ENCODE data around the gene NT5C1B. TPM values are rescaled to one million over a fixed set of nuclear protein-coding genes. Genes with fewer than 3 reads are reported as not detected.

Gene NT5C1B
- total and polyA plus RNA-seq, 4 donors: 0.02 to 0.63 TPM; not detected in 2

DNA sequence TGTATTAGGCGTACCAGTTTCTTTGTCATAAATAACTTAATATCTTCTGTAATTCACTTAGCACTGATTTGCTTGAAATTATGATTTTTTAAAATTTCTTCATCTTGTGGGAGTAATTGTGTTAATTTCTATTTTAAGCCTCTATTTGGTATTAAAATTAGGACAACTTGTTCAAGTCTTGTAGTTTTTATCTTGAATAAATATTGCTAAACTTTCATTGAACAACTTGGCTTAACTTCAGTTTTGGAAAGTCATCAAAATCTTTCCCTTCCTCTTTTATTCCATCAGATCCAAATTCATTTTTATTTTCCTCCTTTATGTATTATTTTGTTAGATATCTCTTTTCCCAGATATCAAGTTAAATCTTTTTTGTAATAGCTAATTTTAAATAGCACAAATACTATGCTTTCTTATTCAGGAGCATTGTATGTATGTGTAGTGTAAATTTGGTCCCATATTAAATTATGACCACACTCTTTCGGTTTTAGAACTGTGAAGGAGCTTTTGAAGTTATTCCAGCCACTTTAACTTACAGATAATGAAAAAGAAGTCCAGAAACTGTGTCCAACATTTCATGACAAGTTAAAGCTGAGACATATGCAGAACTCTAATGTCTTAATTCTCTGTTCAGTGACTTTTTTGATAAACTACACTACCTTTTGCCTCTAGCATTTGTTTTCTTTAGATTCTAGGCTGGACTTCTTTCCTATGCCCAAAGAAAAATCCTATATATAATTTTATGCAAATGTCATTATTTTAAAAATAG is 31.7 kb upstream of the NT5C1B start:
- WGBS: 55% methylated on average over 2 of the region's 2 CpGs
- no peak overlapping the region for H3K4me3 ChIP-seq (ENCODE audit: low read depth in 1 of 3, low read length in 3 of 3)
- H3K9me3 ChIP-seq (ENCODE audit: control insufficient read depth in 4 of 4, low read length in 3 of 4): peaks cover 0 to 3% (median 0%) of the 10 kb centered on the region in 4 donors
- TF ChIP-seq, protein P1, sequence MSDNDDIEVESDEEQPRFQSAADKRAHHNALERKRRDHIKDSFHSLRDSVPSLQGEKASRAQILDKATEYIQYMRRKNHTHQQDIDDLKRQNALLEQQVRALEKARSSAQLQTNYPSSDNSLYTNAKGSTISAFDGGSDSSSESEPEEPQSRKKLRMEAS (IDR thresholded peaks at IDR 0.05): no peak
- TF ChIP-seq SP1 (IDR thresholded peaks at IDR 0.05) (peak; percentile 30), TAF1 (conservative IDR thresholded peaks at IDR 0.05) (no peak), RAD21 (IDR thresholded peaks at IDR 0.05) (no peak), YY1 (IDR thresholded peaks at IDR 0.05) (no peak), RXRA (IDR thresholded peaks at IDR 0.05) (peak; percentile 21 to 44), HNF4G (IDR thresholded peaks at IDR 0.05) (no peak), GABPA (IDR thresholded peaks at IDR 0.05 in 1 of 2, conservative IDR thresholded peaks at IDR 0.05 in 1 of 2) (peak in 1 of 2 donors; percentile 14), FOXA1 (IDR thresholded peaks at IDR 0.05) (no peak), EGR1 (IDR thresholded peaks at IDR 0.05; ENCODE audit: low read depth in 2 of 2) (peak in 1 of 2 donors; percentile 15), JUND (IDR thresholded peaks at IDR 0.05) (no peak), FOXA2 (IDR thresholded peaks at IDR 0.05) (peak; percentile 9), ATF3 (IDR thresholded peaks at IDR 0.05) (no peak), HNF4A (conservative IDR thresholded peaks at IDR 0.05) (peak in 1 of 2 donors; percentile 33)
- TF ChIP-seq, protein P2, sequence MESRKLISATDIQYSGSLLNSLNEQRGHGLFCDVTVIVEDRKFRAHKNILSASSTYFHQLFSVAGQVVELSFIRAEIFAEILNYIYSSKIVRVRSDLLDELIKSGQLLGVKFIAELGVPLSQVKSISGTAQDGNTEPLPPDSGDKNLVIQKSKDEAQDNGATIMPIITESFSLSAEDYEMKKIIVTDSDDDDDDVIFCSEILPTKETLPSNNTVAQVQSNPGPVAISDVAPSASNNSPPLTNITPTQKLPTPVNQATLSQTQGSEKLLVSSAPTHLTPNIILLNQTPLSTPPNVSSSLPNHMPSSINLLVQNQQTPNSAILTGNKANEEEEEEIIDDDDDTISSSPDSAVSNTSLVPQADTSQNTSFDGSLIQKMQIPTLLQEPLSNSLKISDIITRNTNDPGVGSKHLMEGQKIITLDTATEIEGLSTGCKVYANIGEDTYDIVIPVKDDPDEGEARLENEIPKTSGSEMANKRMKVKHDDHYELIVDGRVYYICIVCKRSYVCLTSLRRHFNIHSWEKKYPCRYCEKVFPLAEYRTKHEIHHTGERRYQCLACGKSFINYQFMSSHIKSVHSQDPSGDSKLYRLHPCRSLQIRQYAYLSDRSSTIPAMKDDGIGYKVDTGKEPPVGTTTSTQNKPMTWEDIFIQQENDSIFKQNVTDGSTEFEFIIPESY (IDR thresholded peaks at IDR 0.05): no peak
- H3K27ac ChIP-seq (ENCODE audit: low read depth in 1 of 2, low read length in 2 of 2): no peak overlapping the region
- H3K4me1 ChIP-seq (ENCODE audit: control insufficient read depth in 4 of 4, insufficient read depth in 4 of 4, low read length in 3 of 4): peaks cover 3 to 22% (median 18%) of the 10 kb centered on the region in 4 donors
- H3K9ac ChIP-seq (ENCODE audit: low read depth in 1 of 2, low read length in 2 of 2): no peak overlapping the region
- no peaks in the 10 kb centered on the region for H3K36me3 ChIP-seq (ENCODE audit: control insufficient read depth in 4 of 4, insufficient read depth in 3 of 4, low read depth in 1 of 4, low read length in 3 of 4)
- no peaks in the 10 kb centered on the region for H3K27me3 ChIP-seq (ENCODE audit: control insufficient read depth in 4 of 4, insufficient read depth in 4 of 4, low read length in 3 of 4)
- DNase-seq (ENCODE audit: low spot score): no peak

DNA sequence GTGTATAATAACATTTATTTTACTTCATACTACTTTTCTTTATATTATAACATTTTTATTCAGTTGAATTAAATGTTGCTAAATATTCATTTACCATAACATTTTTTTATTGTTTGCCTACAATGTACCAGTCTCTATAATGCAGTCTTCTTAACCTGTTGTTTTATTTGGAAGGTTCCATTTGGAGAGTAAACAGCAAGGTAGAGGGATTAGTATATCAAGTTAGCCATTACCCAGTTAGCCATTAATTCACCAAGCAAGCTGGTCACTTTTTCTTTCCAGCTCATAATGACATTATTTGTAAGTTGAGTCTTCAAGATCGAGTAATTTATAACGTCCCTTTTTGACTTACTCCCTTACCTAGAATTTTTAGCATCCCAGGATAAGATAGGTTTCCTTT is 29.7 kb upstream of the NT5C1B start:
- H3K9ac ChIP-seq (ENCODE audit: low read depth in 1 of 2, low read length in 2 of 2): no peak overlapping the region
- H3K27ac ChIP-seq (ENCODE audit: low read depth in 1 of 2, low read length in 2 of 2): no peak overlapping the region
- TF ChIP-seq YY1 (IDR thresholded peaks at IDR 0.05): peak; percentile 57
- no peak for TF ChIP-seq NR2F2 (IDR thresholded peaks at IDR 0.05)
- no peaks in the 10 kb centered on the region for H3K27me3 ChIP-seq (ENCODE audit: control insufficient read depth in 4 of 4, insufficient read depth in 4 of 4, low read length in 3 of 4)
- no peak overlapping the region for H3K4me3 ChIP-seq (ENCODE audit: low read depth in 1 of 3, low read length in 3 of 3)
- no peaks in the 10 kb centered on the region for H3K36me3 ChIP-seq (ENCODE audit: control insufficient read depth in 4 of 4, insufficient read depth in 3 of 4, low read depth in 1 of 4, low read length in 3 of 4)
- 41% methylated on average over 2 of the region's 2 CpGs for WGBS
- H3K9me3 ChIP-seq (ENCODE audit: control insufficient read depth in 4 of 4, low read length in 3 of 4): peaks cover 0 to 3% (median 0%) of the 10 kb centered on the region in 4 donors
- no peak for DNase-seq (ENCODE audit: low spot score)
- H3K4me1 ChIP-seq (ENCODE audit: control insufficient read depth in 4 of 4, insufficient read depth in 4 of 4, low read length in 3 of 4): peaks cover 0 to 22% (median 18%) of the 10 kb centered on the region in 4 donors

DNA sequence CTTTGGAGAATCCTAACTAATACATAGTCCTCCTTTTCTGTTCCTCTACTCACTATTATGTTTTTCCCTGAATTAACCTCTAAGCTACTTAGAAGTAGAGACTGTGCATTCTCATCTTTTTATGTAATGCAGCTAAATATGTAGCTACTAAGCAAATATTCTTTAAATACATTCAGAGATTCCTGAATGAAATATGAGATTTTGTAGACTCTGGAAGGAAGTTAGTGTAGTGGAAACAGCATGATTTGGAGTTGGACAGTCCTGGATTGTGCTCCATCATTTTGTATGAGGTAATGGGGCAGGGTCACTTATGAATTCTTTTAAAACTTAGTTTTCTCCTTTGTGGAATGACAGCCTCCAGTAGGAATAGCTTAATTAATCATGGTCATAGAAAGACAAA is 24.7 kb upstream of the NT5C1B start:
- Histone ChIP-seq H3K9me3 (ENCODE audit: control insufficient read depth in 4 of 4, low read length in 3 of 4) (peaks cover 0 to 3% (median 0%) of the 10 kb centered on the region in 4 donors), H3K36me3 (ENCODE audit: control insufficient read depth in 4 of 4, insufficient read depth in 3 of 4, low read depth in 1 of 4, low read length in 3 of 4) (peaks cover 0 to 2% (median 0%) of the 10 kb centered on the region in 4 donors), H3K27ac (ENCODE audit: low read depth in 1 of 2, low read length in 2 of 2) (no peak overlapping the region), H3K4me3 (ENCODE audit: low read depth in 1 of 3, low read length in 3 of 3) (no peak overlapping the region), H3K4me1 (ENCODE audit: control insufficient read depth in 4 of 4, insufficient read depth in 4 of 4, low read length in 3 of 4) (peaks cover 0 to 19% (median 3%) of the 10 kb centered on the region in 4 donors), H3K9ac (ENCODE audit: low read depth in 1 of 2, low read length in 2 of 2) (no peak overlapping the region), H3K27me3 (ENCODE audit: control insufficient read depth in 4 of 4, insufficient read depth in 4 of 4, low read length in 3 of 4) (no peaks in the 10 kb centered on the region)
- DNase-seq (ENCODE audit: low spot score): no peak
- TF ChIP-seq YY1 (IDR thresholded peaks at IDR 0.05) (no peak), SP1 (IDR thresholded peaks at IDR 0.05) (no peak), GABPA (IDR thresholded peaks at IDR 0.05 in 1 of 2, conservative IDR thresholded peaks at IDR 0.05 in 1 of 2) (no peak), HNF4A (conservative IDR thresholded peaks at IDR 0.05) (no peak), TAF1 (conservative IDR thresholded peaks at IDR 0.05) (no peak), FOXA1 (IDR thresholded peaks at IDR 0.05) (no peak), JUND (IDR thresholded peaks at IDR 0.05) (no peak), RAD21 (IDR thresholded peaks at IDR 0.05) (no peak), FOXA2 (IDR thresholded peaks at IDR 0.05) (no peak)
- TF ChIP-seq, protein P2 (IDR thresholded peaks at IDR 0.05): no peak
- TF ChIP-seq, protein P3, sequence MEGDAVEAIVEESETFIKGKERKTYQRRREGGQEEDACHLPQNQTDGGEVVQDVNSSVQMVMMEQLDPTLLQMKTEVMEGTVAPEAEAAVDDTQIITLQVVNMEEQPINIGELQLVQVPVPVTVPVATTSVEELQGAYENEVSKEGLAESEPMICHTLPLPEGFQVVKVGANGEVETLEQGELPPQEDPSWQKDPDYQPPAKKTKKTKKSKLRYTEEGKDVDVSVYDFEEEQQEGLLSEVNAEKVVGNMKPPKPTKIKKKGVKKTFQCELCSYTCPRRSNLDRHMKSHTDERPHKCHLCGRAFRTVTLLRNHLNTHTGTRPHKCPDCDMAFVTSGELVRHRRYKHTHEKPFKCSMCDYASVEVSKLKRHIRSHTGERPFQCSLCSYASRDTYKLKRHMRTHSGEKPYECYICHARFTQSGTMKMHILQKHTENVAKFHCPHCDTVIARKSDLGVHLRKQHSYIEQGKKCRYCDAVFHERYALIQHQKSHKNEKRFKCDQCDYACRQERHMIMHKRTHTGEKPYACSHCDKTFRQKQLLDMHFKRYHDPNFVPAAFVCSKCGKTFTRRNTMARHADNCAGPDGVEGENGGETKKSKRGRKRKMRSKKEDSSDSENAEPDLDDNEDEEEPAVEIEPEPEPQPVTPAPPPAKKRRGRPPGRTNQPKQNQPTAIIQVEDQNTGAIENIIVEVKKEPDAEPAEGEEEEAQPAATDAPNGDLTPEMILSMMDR (IDR thresholded peaks at IDR 0.05; ENCODE audit: low read depth, low read length, missing input control): no peak
- TF ChIP-seq, protein P1 (IDR thresholded peaks at IDR 0.05): no peak
